ENCODE measurements around the gene GLI3.

DNA sequence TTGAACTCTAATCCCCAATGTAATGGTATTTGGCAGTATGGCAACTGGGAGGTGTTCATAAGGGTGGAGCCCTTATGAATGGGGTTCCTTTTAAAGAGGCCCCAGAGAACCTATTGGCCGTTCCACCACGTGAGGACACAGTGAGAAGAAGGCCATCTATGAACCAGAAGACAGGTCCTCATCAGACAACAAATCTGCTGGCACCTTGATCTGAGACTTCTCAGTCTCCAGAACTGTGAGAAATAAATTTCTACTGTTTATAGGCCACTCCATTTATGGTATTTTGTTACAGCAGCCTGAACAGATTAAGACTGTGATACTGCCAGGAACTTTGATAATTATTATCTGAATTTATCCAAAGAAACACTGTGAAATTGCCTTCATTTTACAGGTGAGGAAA, 132.3 kb downstream of the GLI3 start:
- TF ChIP-seq, protein P1, sequence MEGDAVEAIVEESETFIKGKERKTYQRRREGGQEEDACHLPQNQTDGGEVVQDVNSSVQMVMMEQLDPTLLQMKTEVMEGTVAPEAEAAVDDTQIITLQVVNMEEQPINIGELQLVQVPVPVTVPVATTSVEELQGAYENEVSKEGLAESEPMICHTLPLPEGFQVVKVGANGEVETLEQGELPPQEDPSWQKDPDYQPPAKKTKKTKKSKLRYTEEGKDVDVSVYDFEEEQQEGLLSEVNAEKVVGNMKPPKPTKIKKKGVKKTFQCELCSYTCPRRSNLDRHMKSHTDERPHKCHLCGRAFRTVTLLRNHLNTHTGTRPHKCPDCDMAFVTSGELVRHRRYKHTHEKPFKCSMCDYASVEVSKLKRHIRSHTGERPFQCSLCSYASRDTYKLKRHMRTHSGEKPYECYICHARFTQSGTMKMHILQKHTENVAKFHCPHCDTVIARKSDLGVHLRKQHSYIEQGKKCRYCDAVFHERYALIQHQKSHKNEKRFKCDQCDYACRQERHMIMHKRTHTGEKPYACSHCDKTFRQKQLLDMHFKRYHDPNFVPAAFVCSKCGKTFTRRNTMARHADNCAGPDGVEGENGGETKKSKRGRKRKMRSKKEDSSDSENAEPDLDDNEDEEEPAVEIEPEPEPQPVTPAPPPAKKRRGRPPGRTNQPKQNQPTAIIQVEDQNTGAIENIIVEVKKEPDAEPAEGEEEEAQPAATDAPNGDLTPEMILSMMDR (conservative IDR thresholded peaks at IDR 0.05 in 1 of 2, IDR thresholded peaks at IDR 0.05 in 1 of 2; ENCODE audit: low read depth in 1 of 2, low read length in 2 of 2) = no peak
- TF ChIP-seq EZH2 (IDR thresholded peaks at IDR 0.05; ENCODE audit: low read length, missing control alignments) = no peak

Measured in fibroblast of lung (primary cell).